ENCODE measurements around the gene AGBL5. TPM values are rescaled to one million over a fixed set of nuclear protein-coding genes. Genes with fewer than 3 reads are reported as not detected.

Gene AGBL5
- total and polyA plus RNA-seq, 2 of the 13 experiments (the other 11 are each of a cell fraction or from before 2014, with no cell fraction given), result 55.9 to 73.3 TPM

GRCh38 chr2:27033253-27033852, 18.1 kb upstream of the AGBL5 start (continued):
- TF ChIP-seq PLRG1 (conservative IDR thresholded peaks at IDR 0.05) (no peak), ATM (IDR thresholded peaks at IDR 0.05; ENCODE audit: borderline replicate concordance) (no peak), KIAA2018 (CRISPR knock-in tag; IDR thresholded peaks at IDR 0.05; ENCODE audit: borderline replicate concordance) (0 out of 2 replicates have a peak, but pooled peaks have one; percentile 58), HMGXB4 (CRISPR knock-in tag; IDR thresholded peaks at IDR 0.05; ENCODE audit: borderline replicate concordance in 1 of 2, low read depth in 1 of 2) (peak in 1 of 2 experiments; percentile 1; a peak in 1 of 4 replicates), SNAI1 (CRISPR knock-in tag; IDR thresholded peaks at IDR 0.05; ENCODE audit: borderline replicate concordance) (no peak), ZNF572 (CRISPR knock-in tag; IDR thresholded peaks at IDR 0.05) (peak; percentile 98; the same call in 1 of the 2 replicates), POLR2AphosphoS2 (IDR thresholded peaks at IDR 0.05; ENCODE audit: low read depth, low read length) (no peak), CENPBD1 (CRISPR knock-in tag; IDR thresholded peaks at IDR 0.05; ENCODE audit: borderline replicate concordance, low read depth) (0 out of 2 replicates have a peak, but pooled peaks have one; percentile 14), GLI4 (CRISPR knock-in tag; IDR thresholded peaks at IDR 0.05; ENCODE audit: borderline replicate concordance) (peak; percentile 6; the same call in 1 of the 2 replicates), BRCA1 (CRISPR knock-in tag; IDR thresholded peaks at IDR 0.05) (no peak), DZIP1 (CRISPR knock-in tag; IDR thresholded peaks at IDR 0.05) (0 out of 2 replicates have a peak, but pooled peaks have one; percentile 34), ZNF329 (CRISPR knock-in tag; IDR thresholded peaks at IDR 0.05; ENCODE audit: low read depth) (peak; percentile 54; the same call in 1 of the 2 replicates), ZNF747 (CRISPR knock-in tag; IDR thresholded peaks at IDR 0.05; ENCODE audit: borderline replicate concordance) (peak; percentile 68; the same call in 1 of the 2 replicates), RXRB (CRISPR knock-in tag; IDR thresholded peaks at IDR 0.05; ENCODE audit: borderline replicate concordance) (no peak), ZNF557 (CRISPR knock-in tag; IDR thresholded peaks at IDR 0.05) (no peak)

Measured in HepG2 (cell line).